Posterior vena cava (tissue), 2 donors: Measurements from ENCODE around the gene MMP14. TPM values are rescaled to one million over a fixed set of nuclear protein-coding genes. Genes with fewer than 3 reads are reported as not detected.
A peak's percentile ranks its signal among the peaks of the same experiment; 100 is the strongest.
"Not testable (repeated sequence)": the region's sequence is repeated elsewhere in the genome, so short reads cannot be mapped to it uniquely, and the experiment has no call there.

Experiments
- DNase-seq: peaks from one replicate; pipeline ENCODE4 v3.0.0-alpha.2; 2020; ENCODE audit warnings: low spot score
- intact Hi-C, 2 donors: fragments of 100-400 bp; cut with DNase I; formaldehyde crosslinking; loops; one replicate each; pipeline versions ENCODE4 v1.14.1 to v1.14.2; 2022 to 2023
- total RNA-seq, 2 donors: library from RNA; stranded (reverse); fragmentation: NEBNext Ultra II Directional; extraction: Animal tissue kit (Norgen Biotek cat#: 25700); gene quantifications; one replicate each; pipeline ENCODE4 v1.2.1, GENCODE V29; 2021
- donor health status: DM: yes; HTN: yes; CAD: no.
- donor health status: DM: yes; HTN: yes; CAD: no.

MMP14 gene
- total RNA-seq, 2 donors from 2014 or later = 229 to 234 TPM

GRCh38 chr14:22812744-22813143 lies 23.6 kb upstream of the MMP14 start:
- intact Hi-C loops = no loop called here
- no peak for DNase-seq

- no peak for DNase-seq
- intact Hi-C loops = no loop called here
Observed at GRCh38 chr14:22813145-22813544, 23.2 kb upstream of the MMP14 start.

GRCh38 chr14:22814373-22814772 lies 22.0 kb upstream of the MMP14 start:
- intact Hi-C loops = no loop called here
- no peak for DNase-seq

GRCh38 chr14:22814941-22815713 lies 21.3 kb upstream of the MMP14 start, which contains the start of gene SLC7A7:
TSS of gene SLC7A7 (minus strand) at chr14:22815435. CDS start at chr14:22813398, 2,037 bp downstream.
- intact Hi-C loops = no loop called here
- DNase-seq = no peak

GRCh38 chr14:22819151-22819988 lies 17.0 kb upstream of the MMP14 start:
- intact Hi-C loops = no loop called here
- DNase-seq = no peak

- intact Hi-C loops = loop anchor here in 1 of 2 donors (5.0 kb wide), 1 partner anchor 433 kb away; no protein-coding TSS in a partner anchor
- no peak for DNase-seq
Observed at GRCh38 chr14:22820731-22821130, 15.7 kb upstream of the MMP14 start.

- intact Hi-C loops = loop anchor here (2.0 to 5.0 kb wide), 2 partner anchors 31 to 434 kb away; no protein-coding TSS in a partner anchor
- DNase-seq = no peak
Observed at GRCh38 chr14:22821193-22822015, 15.0 kb upstream of the MMP14 start.

- intact Hi-C loops = loop anchor here (2.0 to 5.0 kb wide), 2 partner anchors 31 to 435 kb away; no protein-coding TSS in a partner anchor
- DNase-seq = no peak
Observed at GRCh38 chr14:22822016-22822570, 14.3 kb upstream of the MMP14 start.

- peak; percentile 94 for DNase-seq
- intact Hi-C loops = loop anchor here (2.0 to 5.0 kb wide), 2 partner anchors 30 to 435 kb away; no protein-coding TSS in a partner anchor
Observed at GRCh38 chr14:22822571-22823098, 13.8 kb upstream of the MMP14 start.

GRCh38 chr14:22824711-22825359 lies 11.6 kb upstream of the MMP14 start:
- DNase-seq = peak; percentile 81
- intact Hi-C loops = loop anchor here in 1 of 2 donors (5.0 kb wide), 1 partner anchor 438 kb away; no protein-coding TSS in a partner anchor

GRCh38 chr14:22829076-22829660 lies 7.2 kb upstream of the MMP14 start:
- intact Hi-C loops, DNase-seq: not testable (repeated sequence)

- DNase-seq = peak; percentile 96
- intact Hi-C loops = no loop called here
Observed at GRCh38 chr14:22829661-22830442, 6.5 kb upstream of the MMP14 start, which contains the start of gene MRPL52. TSS of gene MRPL52 (plus strand) at chr14:22829887. CDS start at chr14:22829913, 26 bp downstream.

GRCh38 chr14:22830443-22831010 lies 5.9 kb upstream of the MMP14 start:
- no peak for DNase-seq
- intact Hi-C loops = no loop called here

GRCh38 chr14:22835505-22835904 lies 880 bp upstream of the MMP14 start:
- intact Hi-C loops = no loop called here
- DNase-seq = no peak

- peak; percentile 93 for DNase-seq
- intact Hi-C loops = loop anchor here in 1 of 2 donors (2.0 kb wide), 1 partner anchor 14 kb away; no protein-coding TSS in a partner anchor
Observed at GRCh38 chr14:22837114-22837749, 847 bp downstream of the MMP14 start.
